ENCODE data around the gene PCDHB1. TPM values are rescaled to one million over a fixed set of nuclear protein-coding genes. Genes with fewer than 3 reads are reported as not detected.

The PCDHB1 gene
- not detected in 2 replicates for total RNA-seq

GRCh38 chr5:141050622-141051520 is at the start of gene PCDHB1:
Gene PCDHB1 (plus strand): TSS chr5:141051374. CDS start chr5:141051471, 97 bp downstream.

DNA sequence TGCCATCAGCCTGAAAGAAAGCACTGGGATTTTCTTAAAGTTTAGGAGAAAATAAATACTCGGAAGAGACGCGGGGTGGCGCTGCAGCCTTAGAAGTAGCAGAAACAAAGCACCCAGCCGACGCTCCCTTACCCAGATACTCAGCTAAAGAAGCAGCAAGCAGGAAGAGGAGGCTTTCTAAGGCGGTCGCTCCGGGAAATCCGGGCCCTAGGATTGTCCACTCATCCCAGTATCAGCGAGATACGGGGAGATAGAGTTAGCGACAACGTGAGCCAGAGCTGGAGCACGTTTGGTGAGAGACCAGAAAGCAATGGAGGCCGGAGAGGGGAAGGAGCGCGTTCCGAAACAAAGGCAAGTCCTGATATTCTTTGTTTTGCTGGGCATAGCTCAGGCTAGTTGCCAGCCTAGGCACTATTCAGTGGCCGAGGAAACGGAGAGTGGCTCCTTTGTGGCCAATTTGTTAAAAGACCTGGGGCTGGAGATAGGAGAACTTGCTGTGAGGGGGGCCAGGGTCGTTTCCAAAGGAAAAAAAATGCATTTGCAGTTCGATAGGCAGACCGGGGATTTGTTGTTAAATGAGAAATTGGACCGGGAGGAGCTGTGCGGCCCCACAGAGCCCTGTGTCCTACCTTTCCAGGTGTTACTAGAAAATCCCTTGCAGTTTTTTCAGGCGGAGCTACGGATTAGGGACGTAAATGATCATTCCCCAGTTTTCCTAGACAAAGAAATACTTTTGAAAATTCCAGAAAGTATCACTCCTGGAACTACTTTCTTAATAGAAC is 43.5 kb downstream of the PCDHB1 start, which contains the start of gene PCDHB2:
TSS of gene PCDHB2 (plus strand) at position 135 of the 782 bp plus-strand sequence. CDS start at position 311, 176 bp downstream.

GRCh38 chr5:141100243-141100805 is 49.1 kb downstream of the PCDHB1 start, which contains the start of gene PCDHB3:
Gene PCDHB3 (plus strand): TSS chr5:141100473. CDS start chr5:141100650, 177 bp downstream.

Other genes starting within 250 kb of the PCDHB1 start
- gene PCDHA4, start 244.3 kb upstream of the PCDHB1 start, total RNA-seq: not detected in 2 replicates
- gene PCDHA5, start 229.8 kb upstream of the PCDHB1 start, total RNA-seq: not detected in 2 replicates
- gene PCDHA6, start 223.4 kb upstream of the PCDHB1 start, total RNA-seq: 0.16 TPM in 1 of 2 replicates, not detected in the other
- gene PCDHA7, start 217.1 kb upstream of the PCDHB1 start, total RNA-seq: not detected in 2 replicates
- not detected in 2 replicates for gene PCDHA8, start 210.2 kb upstream of the PCDHB1 start, total RNA-seq
- gene PCDHA9, start 203.0 kb upstream of the PCDHB1 start, total RNA-seq: not detected in 2 replicates
- not detected in 2 replicates for gene PCDHA10, start 195.5 kb upstream of the PCDHB1 start, total RNA-seq
- under 0.01 TPM in 1 of 2 replicates, not detected in the other for gene PCDHA11, start 182.4 kb upstream of the PCDHB1 start, total RNA-seq
- not detected in 2 replicates for gene PCDHA12, start 176.1 kb upstream of the PCDHB1 start, total RNA-seq
- not detected in 2 replicates for gene PCDHA13, start 169.2 kb upstream of the PCDHB1 start, total RNA-seq
- 0.16 and 0.61 TPM in 2 replicates for gene PCDHAC1, start 125.1 kb upstream of the PCDHB1 start, total RNA-seq
- gene PCDHAC2, start 84.9 kb upstream of the PCDHB1 start, total RNA-seq: 1.1 and 1.3 TPM in 2 replicates
- 0.08 and 0.62 TPM in 2 replicates for gene PCDHB2, start 43.2 kb downstream of the PCDHB1 start, total RNA-seq
- gene PCDHB3, start 49.1 kb downstream of the PCDHB1 start, total RNA-seq: under 0.01 TPM in 1 of 2 replicates, not detected in the other
- 0.34 TPM in 1 of 2 replicates, not detected in the other for gene PCDHB4, start 70.4 kb downstream of the PCDHB1 start, total RNA-seq
- not detected in 2 replicates for gene PCDHB5, start 83.8 kb downstream of the PCDHB1 start, total RNA-seq
- not detected in 2 replicates for gene PCDHB6, start 98.7 kb downstream of the PCDHB1 start, total RNA-seq
- gene PCDHB7, start 121.3 kb downstream of the PCDHB1 start, total RNA-seq: not detected in 2 replicates
- not detected in 2 replicates for gene PCDHB8, start 126.4 kb downstream of the PCDHB1 start, total RNA-seq
- 0.16 TPM in 1 of 2 replicates, not detected in the other for gene PCDHB16, start 131.0 kb downstream of the PCDHB1 start, total RNA-seq
- 0.08 TPM in 1 of 2 replicates, not detected in the other for gene PCDHB9, start 135.8 kb downstream of the PCDHB1 start, total RNA-seq
- under 0.01 and 0.04 TPM in 2 replicates for gene PCDHB10, start 141.0 kb downstream of the PCDHB1 start, total RNA-seq
- gene PCDHB11, start 148.3 kb downstream of the PCDHB1 start, total RNA-seq: not detected in 2 replicates
- not detected in 2 replicates for gene PCDHB12, start 157.3 kb downstream of the PCDHB1 start, total RNA-seq
- not detected in 2 replicates for gene PCDHB13, start 162.5 kb downstream of the PCDHB1 start, total RNA-seq
- 0.04 TPM in 1 of 2 replicates, not detected in the other for gene PCDHB14, start 172.0 kb downstream of the PCDHB1 start, total RNA-seq
- 0.04 and 0.08 TPM in 2 replicates for gene PCDHB15, start 194.0 kb downstream of the PCDHB1 start, total RNA-seq

Measured in hair follicular keratinocyte (primary cell).